ENCODE measurements around the gene ANKHD1.

GRCh38 chr5:140540227-140540626 lies 138.6 kb downstream of the ANKHD1 start:
- TF ChIP-seq CTCF (IDR thresholded peaks at IDR 0.05; ENCODE audit: poor library complexity, severe bottlenecking): no peak
- no peak for TF ChIP-seq POLR2AphosphoS5 (IDR thresholded peaks at IDR 0.05)
